NOMO-1 treated with DMSO at 0.1 percent for 48 hours (cell line): Measurements from ENCODE around the gene TAP1.
A peak's percentile ranks its signal among the peaks of the same experiment; 100 is the strongest.
"Not testable (repeated sequence)": the region's sequence is repeated elsewhere in the genome, so short reads cannot be mapped to it uniquely, and the experiment has no call there.

ENCODE experiments used
- DNase-seq: peaks from one replicate; lab custom pipeline; 2025; ENCODE audit not compliant: unreplicated experiment; lab: John Stamatoyannopoulos, UW

The TAP1 gene, protein sequence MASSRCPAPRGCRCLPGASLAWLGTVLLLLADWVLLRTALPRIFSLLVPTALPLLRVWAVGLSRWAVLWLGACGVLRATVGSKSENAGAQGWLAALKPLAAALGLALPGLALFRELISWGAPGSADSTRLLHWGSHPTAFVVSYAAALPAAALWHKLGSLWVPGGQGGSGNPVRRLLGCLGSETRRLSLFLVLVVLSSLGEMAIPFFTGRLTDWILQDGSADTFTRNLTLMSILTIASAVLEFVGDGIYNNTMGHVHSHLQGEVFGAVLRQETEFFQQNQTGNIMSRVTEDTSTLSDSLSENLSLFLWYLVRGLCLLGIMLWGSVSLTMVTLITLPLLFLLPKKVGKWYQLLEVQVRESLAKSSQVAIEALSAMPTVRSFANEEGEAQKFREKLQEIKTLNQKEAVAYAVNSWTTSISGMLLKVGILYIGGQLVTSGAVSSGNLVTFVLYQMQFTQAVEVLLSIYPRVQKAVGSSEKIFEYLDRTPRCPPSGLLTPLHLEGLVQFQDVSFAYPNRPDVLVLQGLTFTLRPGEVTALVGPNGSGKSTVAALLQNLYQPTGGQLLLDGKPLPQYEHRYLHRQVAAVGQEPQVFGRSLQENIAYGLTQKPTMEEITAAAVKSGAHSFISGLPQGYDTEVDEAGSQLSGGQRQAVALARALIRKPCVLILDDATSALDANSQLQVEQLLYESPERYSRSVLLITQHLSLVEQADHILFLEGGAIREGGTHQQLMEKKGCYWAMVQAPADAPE

DNA sequence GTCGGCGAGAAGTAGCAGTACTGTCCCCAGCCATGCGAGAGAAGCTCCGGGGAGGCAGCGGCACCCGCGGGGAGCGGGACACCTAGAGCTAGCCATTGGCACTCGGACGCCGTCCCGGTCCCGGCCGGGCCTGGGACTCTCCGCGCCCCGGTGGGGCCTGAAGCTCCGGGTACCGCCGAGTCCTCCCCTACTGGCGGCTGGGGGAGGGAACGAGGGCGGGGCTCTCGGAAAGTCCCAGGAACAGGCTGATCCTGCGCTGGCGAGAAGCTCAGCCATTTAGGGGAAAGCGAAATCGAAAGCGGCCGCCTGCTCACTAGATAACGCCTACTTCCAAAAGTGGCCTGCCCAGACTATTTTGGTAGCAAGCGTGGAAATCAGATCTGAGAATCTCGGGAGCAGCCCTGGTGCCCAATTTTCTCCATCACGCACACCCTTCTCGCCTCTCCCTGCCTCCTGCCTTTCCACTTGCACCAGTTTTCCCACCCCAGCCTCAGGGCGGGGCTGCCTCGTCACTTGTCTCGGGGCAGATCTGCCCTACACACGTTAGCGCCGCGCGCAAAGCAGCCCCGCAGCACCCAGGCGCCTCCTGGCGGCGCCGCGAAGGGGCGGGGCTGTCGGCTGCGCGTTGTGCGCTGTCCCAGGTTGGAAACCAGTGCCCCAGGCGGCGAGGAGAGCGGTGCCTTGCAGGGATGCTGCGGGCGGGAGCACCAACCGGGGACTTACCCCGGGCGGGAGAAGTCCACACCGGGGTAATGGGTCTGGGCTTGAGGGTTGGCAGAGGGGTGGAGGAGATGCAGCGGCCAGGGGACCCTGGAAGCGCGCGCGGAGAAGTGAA is at the start of gene TAP1, which contains the start of gene PSMB9:
Gene TAP1, minus strand, starts transcription at position 164 of the 835 bp plus-strand sequence. Its CDS starts 68 bp downstream, at position 96.
Gene PSMB9, plus strand, starts transcription at position 652 of the 835 bp plus-strand sequence. Its CDS starts 38 bp downstream, at position 690.
- peak; percentile 91 for DNase-seq

DNA sequence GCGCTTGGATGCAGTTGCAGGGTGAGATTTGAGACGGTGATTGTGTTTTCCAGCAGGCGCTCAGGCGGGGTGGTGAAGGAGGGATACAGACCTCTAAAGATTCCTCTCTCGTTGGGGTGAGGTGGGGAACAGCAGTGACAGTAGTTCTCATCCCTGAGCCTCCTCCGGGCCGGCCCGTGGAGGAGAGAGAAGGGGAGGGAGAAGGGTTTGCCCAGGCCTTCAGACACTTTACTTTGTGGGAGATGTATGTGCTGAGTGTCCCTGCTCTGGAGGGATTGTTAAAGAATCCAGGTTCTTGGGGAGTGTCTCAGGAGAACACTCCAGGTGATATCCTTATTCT is 41.5 kb upstream of the TAP1 start:
- DNase-seq = no peak

DNA sequence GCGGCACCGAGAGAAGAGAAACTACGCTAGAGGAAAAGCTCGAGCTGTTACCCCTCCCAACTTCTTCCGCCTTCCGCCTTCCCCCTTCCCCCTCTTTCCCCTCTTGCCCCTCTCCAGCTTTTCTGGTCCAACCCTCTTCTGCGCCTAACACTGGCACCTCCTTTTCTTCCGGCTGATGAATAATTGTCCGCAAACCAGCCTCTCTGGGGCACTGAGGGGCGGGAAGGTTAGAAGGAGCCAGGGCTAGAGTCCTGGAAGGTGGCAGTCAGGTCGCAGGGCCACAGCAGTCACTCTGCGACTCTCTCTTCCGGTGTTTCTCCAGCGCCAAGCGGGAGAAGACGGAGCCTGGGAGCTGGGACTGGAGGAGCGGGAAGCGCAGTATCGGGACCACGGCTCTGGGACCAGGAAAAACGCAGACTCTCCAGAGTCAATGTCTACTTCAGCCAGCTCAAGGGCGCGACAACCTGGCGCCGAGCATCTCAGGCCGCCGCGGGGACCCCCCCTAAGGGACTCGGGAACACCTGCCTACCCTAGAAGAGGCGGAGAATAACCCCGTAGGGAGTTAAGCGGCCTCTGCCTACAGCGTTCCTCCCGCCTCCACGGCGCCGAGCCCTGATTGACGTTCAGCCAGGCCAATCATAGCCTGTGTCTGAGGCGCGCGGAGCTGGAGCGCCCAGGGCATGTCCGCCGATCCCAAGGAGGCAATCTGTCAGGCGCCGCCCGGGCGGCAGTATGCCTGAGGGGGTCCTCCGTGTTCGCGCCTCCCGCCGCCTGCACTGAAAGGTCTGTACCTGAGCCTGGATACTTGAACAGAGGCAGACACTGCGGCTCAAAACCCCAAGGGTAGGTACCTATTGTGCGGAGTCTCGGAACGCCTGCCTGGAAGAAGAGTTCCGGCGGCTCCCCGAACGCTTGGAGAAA is 40.8 kb upstream of the TAP1 start:
- DNase-seq = peak; percentile 90

DNA sequence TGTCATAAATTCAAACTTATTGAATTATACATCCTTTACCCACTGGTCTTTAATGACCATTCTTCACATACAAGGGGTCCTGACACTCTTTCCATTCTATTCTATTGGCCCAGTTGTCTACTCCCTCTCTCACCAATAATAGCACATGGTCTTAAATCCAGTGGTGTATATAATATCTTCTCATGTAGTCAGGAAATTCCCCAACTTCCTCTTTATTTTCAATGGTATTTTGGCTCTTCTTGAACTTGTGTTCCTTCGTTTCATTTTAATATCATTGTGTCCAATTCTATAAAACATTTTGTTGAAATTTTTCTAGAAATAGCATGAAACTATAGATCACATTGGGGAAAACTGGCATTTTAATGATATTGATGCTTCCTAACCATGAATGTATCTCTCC is 37.3 kb upstream of the TAP1 start:
- DNase-seq = peak; percentile 24

DNA sequence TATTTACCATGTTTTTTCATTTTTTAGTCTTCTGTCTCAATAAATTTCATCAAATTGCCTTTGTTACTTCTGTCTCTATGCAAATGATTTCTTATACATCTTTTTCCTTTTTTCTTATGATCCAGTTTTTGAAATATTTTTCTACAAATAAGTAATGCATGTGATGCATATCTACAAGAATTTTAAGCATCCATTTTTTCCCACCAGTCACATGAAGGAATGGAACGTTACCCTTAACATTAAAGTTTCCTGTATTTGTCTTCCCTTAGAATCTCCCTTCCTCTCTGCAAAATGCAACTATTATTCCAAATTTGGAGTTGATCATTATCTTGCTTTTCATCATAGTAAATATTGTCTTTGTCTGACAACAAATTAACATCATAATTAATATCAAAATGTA is 36.0 kb upstream of the TAP1 start:
- DNase-seq = no peak

DNA sequence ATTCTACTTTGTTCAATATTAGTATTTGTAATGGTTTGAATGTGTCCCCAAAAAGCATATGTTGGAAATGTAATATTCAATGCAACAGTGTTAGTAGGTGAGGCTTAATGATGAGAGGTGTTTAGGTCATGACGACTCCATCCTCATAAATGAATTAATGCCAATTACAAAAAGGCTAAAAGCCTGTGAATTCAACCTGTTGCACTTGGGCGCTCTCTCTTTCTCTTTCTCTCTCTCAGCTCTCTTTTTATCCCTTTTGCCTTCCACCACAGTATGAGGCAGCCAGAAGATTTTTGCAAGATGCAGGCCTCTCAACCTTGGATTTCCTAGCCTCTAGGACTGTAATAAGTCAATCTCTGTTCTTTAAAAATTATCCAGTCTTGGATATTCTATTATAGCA is 35.1 kb upstream of the TAP1 start:
- no peak for DNase-seq

DNA sequence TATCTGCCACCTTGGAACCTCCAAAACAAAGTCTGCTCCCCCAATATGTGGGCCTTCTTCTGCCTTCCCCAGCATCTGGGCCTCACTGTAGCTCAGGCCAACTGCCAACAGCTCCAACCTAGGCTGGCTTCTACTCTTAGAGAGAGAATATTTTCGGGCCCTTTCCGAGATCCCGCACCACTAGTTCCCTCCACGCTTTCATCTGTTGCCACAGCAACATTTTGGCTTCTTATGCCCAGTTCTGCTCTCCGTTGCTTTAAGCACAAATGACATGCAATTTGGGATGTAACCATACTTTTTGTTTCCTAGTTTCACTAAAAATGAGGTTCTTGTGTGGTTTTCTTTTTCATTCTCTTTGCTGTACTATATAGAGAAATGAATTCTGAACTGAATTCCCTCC is 34.1 kb upstream of the TAP1 start:
- DNase-seq = no peak

DNA sequence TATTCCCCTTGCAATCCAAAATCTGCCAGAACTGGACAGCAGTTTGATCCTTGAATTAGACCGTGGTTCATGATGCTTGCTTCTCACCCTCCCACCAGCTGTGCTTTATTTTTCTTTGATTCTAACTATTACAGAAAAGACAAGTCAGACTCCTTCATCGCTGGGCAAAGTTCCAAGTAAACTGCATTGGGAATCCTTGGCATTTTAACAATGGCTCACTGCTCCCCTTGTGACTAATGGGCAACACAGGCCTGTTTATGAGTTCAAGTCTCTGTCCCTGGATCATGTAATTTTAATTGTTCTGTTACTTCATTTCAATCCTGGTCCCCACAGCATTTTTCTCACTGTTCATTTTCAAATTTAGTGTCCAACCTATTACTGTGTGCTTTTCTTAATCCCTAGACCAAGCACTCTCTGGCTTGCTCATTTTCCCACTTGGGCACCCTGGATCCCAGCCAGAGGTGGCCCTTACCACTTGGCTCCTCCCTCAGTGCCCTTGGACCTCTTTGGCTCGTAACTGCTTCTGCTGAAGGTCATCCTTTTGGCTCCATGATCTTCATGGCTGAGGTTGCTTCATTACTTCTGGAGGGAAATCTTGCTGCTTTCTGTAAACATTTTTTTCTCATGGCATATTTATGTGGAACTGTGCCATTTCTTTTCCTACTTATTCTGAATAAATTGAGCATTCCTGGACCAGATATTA is 33.3 kb upstream of the TAP1 start:
- no peak for DNase-seq

DNA sequence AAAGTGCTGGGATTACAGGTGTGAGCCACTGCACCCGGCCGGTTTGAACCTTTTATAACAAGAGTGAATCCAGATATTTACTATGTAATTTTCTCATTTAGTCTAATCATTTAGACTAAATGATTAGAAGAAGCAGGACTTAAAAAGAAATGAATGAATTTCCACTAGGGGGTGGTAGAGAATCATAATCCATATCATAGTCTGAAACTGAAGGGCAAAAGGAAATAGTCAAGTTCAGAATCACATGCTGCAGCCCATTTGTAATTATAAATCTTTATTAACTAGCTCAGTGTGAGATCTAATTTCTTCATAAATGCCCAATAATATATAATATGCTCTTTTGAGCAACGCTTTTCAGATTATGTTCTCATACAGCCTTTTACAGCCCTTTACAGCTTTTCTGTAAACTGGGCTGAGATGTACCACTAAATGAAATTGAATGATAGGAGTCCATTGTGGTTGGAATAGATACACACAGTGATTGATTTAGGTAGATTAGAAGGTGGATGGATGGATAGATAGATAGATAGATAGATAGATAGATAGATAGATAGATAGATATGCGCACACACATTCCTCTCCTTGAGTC is 32.3 kb upstream of the TAP1 start:
- peak; percentile 75 for DNase-seq

DNA sequence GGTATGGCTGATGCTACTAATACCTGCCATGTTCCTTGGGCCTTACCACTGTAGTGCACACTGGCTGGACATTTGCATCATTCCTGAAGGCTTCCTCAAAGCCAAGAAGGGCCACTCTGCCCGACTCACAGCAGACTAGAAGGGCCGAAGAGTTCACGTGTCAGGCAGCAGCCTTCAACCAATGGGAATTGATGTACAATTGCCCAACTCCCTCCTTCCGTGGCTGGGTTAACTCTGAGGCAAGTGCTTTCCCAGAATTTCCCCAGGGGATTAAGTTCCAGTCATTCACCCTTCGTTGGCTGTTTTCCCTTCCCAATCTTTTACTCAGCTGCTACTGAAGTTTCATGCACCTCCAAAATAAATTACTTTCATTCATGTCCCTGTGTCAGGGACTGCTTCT is 30.3 kb upstream of the TAP1 start:
- DNase-seq = peak; percentile 11

DNA sequence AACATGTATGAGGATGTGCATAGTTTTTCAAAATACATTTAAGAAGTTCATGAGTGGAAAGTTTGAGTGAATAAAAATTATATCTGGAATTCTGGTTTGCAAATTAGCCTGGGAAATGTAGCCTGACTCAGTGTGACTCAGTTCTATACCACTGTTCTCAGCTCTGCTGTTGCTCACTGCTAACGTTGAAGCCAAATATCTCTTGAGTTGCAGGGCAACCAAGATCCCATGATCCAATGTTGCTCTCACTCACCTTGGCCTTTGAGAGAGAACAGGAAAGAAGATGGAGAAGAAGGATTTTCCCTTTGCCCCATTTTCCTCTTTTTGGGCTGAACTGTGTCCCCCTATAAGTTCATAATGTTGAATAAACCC is 29.4 kb upstream of the TAP1 start:
- no peak for DNase-seq

DNA sequence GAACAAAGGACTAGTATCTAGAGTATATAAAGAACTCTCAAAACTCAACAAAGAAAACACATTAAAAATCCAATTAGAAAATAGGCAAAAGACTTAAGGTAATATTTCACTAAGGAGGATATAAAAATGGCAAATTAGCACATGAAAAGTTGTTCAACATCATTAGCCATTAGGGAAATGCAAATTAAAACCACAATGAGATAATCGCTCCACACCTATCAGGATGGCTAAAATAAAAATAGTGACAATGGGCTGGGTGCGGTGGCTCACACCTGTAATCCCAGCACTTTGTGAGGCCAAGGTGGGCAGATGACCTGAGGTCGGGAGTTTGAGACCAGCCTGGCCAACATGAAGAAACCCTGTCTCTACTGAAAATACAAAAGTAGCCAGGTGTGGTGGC is 27.5 kb upstream of the TAP1 start:
- DNase-seq = not testable (repeated sequence)

DNA sequence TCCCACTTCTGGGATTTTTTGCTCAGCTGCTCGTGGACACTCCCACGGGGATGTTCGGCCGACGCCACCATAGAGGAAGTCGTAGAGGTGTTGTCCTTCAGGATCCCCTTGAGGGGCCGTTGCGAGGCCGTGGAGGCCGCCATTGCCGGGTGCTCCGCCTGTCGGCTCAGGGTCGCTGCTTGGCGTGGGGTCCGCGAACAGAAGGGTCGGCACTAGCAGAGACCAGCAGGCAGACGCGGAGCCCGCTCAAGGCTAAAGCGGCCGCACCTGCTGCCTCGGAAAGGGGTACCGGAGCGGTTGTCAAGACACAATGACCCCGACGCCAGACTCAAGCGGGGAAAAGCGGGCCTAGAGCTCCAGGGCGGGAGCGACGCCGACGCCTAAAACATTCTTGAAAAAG is 26.2 kb upstream of the TAP1 start:
- DNase-seq = no peak

DNA sequence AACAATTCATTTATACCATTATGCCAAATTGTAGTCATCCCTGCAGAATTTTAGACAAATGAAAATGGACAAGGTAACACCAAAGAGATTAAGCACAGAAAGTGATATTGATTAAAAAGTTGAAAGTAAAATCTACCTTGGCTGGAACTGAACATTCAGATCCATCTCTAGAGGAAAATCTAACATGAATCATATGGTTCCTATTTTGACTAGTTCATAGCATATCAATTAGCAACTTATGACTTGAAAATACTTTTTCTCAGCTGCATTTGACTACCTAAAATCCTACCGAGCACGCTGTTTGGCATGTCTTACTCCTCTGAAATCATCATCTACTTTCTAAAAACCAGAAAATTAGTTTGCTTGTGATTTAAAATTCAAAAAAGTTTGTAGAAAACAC is 23.1 kb upstream of the TAP1 start:
- DNase-seq = no peak

DNA sequence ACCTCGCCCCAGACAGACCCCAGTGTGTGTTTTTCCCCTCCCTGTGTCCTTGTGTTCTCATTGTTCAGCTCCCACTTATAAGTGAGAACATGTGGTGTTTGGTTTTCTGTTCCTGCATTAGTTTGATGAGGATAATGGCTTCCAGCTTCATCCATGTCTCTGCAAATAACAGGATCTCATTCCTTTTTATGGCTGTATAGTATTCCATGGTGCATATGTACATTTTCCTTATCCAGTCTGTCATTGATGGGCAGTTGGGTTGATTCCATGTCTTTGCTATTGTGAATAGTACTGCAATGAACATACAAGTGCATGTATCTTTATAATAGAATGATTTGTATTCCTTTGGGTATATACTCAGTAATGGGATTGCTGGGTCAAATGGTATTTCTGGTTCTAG is 20.4 kb upstream of the TAP1 start:
- DNase-seq = not testable (repeated sequence)

DNA sequence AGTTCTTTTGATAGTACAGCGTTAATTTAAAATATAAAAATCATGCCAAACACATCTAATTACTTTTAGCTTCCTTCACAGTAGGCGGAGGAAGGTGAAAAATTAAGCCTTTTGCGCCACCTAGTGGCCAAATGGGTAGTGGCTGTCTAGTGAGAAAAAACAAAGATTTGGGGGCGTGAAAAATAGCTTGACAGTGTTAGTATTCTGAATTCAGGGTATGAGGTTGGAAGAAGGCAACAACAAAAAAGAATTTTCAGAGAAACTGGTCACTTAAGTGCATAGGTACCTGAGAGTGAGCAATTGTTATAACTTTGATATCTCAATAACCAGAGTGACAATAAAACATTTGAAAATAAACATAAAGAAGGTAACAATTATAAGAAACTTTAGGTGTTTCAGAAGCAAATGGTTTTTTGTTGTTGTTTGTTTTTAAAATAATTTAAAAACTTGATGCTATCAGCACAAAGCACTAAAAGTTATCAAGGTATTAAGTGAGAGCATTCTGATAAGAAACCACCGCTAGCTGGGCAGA is 14.8 kb upstream of the TAP1 start:
- DNase-seq = peak; percentile 60

DNA sequence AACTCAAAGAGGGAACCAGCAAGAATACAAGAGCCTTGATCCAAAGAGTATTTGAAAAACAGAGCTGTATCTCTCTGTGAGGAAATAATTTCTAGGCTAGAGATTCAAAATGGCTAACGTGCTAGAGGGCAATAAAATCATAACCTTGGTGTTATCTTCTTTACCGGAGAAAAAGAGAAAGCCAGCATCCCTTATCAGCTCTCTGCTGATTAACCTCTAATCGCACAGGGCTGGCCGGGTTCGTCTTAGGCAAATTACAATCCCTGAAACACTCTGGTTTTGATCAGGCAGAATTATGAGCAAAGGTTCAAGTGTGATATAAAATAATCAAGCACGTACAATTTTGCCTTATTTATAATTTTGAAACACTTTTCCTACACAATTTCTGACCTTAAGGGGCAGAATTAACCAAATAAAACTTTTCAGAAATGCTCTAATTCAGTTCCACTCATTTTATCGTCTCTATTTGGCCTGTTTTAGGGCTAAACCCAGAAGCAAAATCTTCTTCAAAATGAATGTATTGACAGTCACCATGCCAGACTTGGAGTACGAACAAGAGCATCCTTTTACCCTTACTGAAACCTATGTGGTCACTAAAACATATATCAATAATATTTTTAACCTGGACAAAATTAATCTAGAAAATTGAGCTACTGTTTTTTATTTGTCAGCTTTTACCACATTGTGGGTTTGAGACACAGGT is 14.2 kb upstream of the TAP1 start:
- DNase-seq = no peak

DNA sequence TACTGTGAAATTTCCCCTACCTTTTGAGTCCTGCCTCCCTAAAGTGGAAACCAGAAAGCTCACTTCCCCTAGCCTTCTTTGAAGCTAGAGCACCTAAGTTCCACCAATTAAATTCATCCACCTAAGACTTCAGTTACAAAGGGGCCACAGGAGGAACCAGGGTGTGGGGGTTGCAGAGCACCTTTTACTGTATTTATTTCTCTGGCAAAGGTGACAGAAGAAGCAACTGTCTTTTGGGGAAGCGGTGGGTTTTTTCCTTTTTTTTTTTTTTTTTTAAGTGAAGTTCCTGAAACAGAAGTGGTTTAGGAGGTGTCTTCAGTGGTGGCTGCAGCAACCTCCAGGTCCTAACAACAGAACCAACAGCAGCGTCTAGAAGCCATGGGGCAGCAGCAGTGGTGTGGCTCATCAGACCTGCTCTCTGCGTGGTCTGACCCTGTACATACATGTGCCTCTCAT is 13.5 kb upstream of the TAP1 start:
- peak; percentile 63 for DNase-seq
